ENCODE results near the gene RASGRP2. TPM values are rescaled to one million over a fixed set of nuclear protein-coding genes. Genes with fewer than 3 reads are reported as not detected.

RASGRP2 gene
- total and polyA plus RNA-seq, 2 of the 8 experiments (the other 6 are each of a cell fraction or from before 2014, with no cell fraction given) = 40.6 to 45.7 TPM

DNA sequence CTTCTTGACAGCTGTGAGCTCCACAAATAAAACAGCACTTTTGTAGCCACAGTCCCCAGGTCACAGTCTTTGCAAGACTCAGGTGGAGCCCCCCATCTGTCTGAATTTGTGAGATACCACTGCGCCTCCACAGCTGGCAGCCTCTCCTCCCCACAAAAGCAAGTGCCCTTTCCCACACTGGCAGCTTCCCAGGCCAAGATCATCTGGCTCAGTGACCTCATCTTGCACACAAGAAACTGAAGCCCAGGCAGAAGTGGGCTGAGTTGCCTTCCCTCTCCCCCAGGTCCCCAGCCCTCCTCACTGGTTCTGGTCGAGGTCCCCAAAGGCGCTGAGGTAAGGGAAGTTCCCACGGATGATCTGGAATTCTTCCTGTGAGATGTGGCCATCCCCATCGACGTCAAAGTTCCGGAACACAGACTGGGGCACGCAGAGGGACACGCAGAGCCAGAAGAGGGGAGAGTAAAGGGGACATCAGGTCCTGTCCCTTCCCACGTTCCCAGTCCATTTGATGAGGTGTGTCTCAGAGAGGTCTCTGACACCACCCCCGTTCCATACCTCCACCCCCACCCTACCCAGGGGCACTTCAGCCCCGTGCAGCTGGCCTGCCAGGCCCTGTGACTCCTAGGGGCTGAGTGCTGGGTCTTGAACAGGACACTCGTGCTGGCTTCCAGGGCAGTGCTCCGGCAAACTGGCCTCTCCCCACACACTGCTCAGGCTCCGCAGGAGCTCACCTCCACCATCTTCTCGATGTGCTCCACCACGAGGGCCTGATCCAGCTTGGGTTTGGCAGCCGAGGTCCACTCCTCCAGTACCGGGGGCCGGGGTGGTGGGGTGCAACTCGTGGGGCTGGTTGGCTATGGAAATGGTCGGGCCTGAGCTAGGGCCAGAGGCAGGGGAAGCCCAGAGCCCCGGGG, 8.9 kb downstream of the RASGRP2 start (continued):
- TF ChIP-seq, protein P1, sequence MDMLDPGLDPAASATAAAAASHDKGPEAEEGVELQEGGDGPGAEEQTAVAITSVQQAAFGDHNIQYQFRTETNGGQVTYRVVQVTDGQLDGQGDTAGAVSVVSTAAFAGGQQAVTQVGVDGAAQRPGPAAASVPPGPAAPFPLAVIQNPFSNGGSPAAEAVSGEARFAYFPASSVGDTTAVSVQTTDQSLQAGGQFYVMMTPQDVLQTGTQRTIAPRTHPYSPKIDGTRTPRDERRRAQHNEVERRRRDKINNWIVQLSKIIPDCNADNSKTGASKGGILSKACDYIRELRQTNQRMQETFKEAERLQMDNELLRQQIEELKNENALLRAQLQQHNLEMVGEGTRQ (IDR thresholded peaks at IDR 0.05; ENCODE audit: low read length) = no peak
- TF ChIP-seq ASH2L (IDR thresholded peaks at IDR 0.05; ENCODE audit: low read length) (no peak), SAP30 (IDR thresholded peaks at IDR 0.05; ENCODE audit: insufficient read depth, insufficient replicate concordance, low read length) (no peak), TAF1 (IDR thresholded peaks at IDR 0.05; ENCODE audit: low read depth, low read length) (no peak)
